CD4-positive, alpha-beta T cell treated with Interleukin-1 beta for 1 hour (primary cell): ENCODE measurements around the gene MEMO1.
A peak's percentile ranks its signal among the peaks of the same experiment; 100 is the strongest.
"Not testable (repeated sequence)": the region's sequence is repeated elsewhere in the genome, so short reads cannot be mapped to it uniquely, and the experiment has no call there.

ENCODE experiments used
- DNase-seq, 2 donors: peaks; one replicate each; pipeline ENCODE4 v3.0.0-alpha.2; 2020 to 2022

The MEMO1 gene

GRCh38 chr2:32010670-32011484, at the start of gene MEMO1:
Gene MEMO1, minus strand, starts transcription at chr2:32011008. Its CDS starts 761 bp downstream, at chr2:32010247.
- peak; percentile 89 to 93 for DNase-seq

- DNase-seq = no peak
These were observed 49.5 kb upstream of the MEMO1 start for GRCh38 chr2:32060266-32060665.

GRCh38 chr2:32058130-32058529, 47.3 kb upstream of the MEMO1 start:
- no peak for DNase-seq

GRCh38 chr2:32054583-32054982, 43.8 kb upstream of the MEMO1 start:
- not testable (repeated sequence) for DNase-seq

GRCh38 chr2:32051836-32052439, 41.1 kb upstream of the MEMO1 start:
- no peak for DNase-seq

GRCh38 chr2:32043561-32043960, 32.8 kb upstream of the MEMO1 start:
- DNase-seq = no peak

- peak; percentile 92 for DNase-seq
These were observed 28.8 kb upstream of the MEMO1 start, which contains the start of gene DPY30 for GRCh38 chr2:32039447-32040219. Gene DPY30, minus strand, starts transcription at chr2:32039805. Its CDS starts 349 bp downstream, at chr2:32039456.

- not testable (repeated sequence) for DNase-seq
These were observed 23.5 kb upstream of the MEMO1 start for GRCh38 chr2:32034198-32034887.

- not testable (repeated sequence) for DNase-seq
These were observed 8.1 kb upstream of the MEMO1 start for GRCh38 chr2:32018789-32019482.

- DNase-seq = no peak
These were observed 2.1 kb upstream of the MEMO1 start for GRCh38 chr2:32012872-32013271.

GRCh38 chr2:32011485-32011960, 715 bp upstream of the MEMO1 start:
- DNase-seq = no peak

- DNase-seq = peak; percentile 73 to 77
These were observed 533 bp downstream of the MEMO1 start for GRCh38 chr2:32010280-32010669.

GRCh38 chr2:32009516-32010256, 1.1 kb downstream of the MEMO1 start:
- peak; percentile 23 to 31 for DNase-seq

GRCh38 chr2:32008805-32009515, 1.8 kb downstream of the MEMO1 start:
- DNase-seq = peak; percentile 1 to 8

- DNase-seq = no peak
These were observed 3.8 kb downstream of the MEMO1 start for GRCh38 chr2:32007121-32007391.

- no peak for DNase-seq
These were observed 5.3 kb downstream of the MEMO1 start for GRCh38 chr2:32005371-32005976.

GRCh38 chr2:32003791-32004190, 7.0 kb downstream of the MEMO1 start:
- DNase-seq = no peak

- DNase-seq = no peak
These were observed 8.4 kb downstream of the MEMO1 start for GRCh38 chr2:32002406-32002805.

GRCh38 chr2:31999438-31999837, 11.4 kb downstream of the MEMO1 start:
- no peak for DNase-seq

GRCh38 chr2:31998731-31999383, 12.0 kb downstream of the MEMO1 start:
- DNase-seq = no peak
